ENCODE results near the gene SP3.

- TF ChIP-seq CTCF (IDR thresholded peaks at IDR 0.05) (no peak), POLR2A (IDR thresholded peaks at IDR 0.05) (no peak), EP300 (IDR thresholded peaks at IDR 0.05; ENCODE audit: low read depth) (no peak), POLR2AphosphoS5 (IDR thresholded peaks at IDR 0.05) (no peak)
Observed at GRCh38 chr2:173983391-173983871, 18.3 kb upstream of the SP3 start.

All from transverse colon (tissue), 4 donors.